Measurements from ENCODE around the gene NCOA1.

DNA sequence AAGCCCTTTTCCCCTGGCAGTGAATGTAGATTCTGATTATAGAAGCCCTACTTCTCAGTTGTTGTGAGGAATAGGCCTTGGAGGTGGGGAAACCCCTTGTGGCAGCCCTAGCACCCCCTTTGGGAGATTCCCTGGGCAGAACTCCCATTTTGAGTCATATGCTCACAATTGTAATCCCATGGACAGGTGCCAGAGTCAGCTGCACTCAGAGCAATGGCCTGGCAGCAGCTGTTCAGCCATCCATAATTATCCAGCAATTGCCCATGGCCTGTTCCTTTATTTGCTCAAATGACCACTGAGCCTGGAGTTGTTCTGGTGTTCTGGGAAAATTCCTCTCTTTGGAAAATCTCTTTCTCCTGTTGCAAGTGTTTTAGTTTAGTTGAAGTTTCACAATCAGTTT is 230.4 kb downstream of the NCOA1 start:
- TF ChIP-seq, protein P1, sequence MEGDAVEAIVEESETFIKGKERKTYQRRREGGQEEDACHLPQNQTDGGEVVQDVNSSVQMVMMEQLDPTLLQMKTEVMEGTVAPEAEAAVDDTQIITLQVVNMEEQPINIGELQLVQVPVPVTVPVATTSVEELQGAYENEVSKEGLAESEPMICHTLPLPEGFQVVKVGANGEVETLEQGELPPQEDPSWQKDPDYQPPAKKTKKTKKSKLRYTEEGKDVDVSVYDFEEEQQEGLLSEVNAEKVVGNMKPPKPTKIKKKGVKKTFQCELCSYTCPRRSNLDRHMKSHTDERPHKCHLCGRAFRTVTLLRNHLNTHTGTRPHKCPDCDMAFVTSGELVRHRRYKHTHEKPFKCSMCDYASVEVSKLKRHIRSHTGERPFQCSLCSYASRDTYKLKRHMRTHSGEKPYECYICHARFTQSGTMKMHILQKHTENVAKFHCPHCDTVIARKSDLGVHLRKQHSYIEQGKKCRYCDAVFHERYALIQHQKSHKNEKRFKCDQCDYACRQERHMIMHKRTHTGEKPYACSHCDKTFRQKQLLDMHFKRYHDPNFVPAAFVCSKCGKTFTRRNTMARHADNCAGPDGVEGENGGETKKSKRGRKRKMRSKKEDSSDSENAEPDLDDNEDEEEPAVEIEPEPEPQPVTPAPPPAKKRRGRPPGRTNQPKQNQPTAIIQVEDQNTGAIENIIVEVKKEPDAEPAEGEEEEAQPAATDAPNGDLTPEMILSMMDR (IDR thresholded peaks at IDR 0.05; ENCODE audit: low read depth, low read length, poor library complexity, severe bottlenecking): no peak
- no peak for TF ChIP-seq EZH2phosphoT487 (IDR thresholded peaks at IDR 0.05; ENCODE audit: borderline replicate concordance, low read length)
